ENCODE data around the gene SYCP2. TPM values are rescaled to one million over a fixed set of nuclear protein-coding genes. Genes with fewer than 3 reads are reported as not detected.
A peak's percentile ranks its signal among the peaks of the same experiment; 100 is the strongest.

The SYCP2 gene
- total and polyA plus RNA-seq, 9 donors = 0.48 to 1.9 (median 0.72) TPM

GRCh38 chr20:59828125-59829053 is 105.0 kb downstream of the SYCP2 start:
- WGBS, 3 donors = 88 to 90% (median 90%) methylated on average over 15 of the region's 15 CpGs
- TF ChIP-seq EP300 (IDR thresholded peaks at IDR 0.05) (no peak), CTCF (IDR thresholded peaks at IDR 0.05) (no peak), POLR2A (IDR thresholded peaks at IDR 0.05) (no peak)

GRCh38 chr20:59827138-59828056 is 106.0 kb downstream of the SYCP2 start:
- H3K9me3 ChIP-seq = no peaks in the 10 kb centered on the region
- H3K27ac ChIP-seq = no peak overlapping the region
- no peak overlapping the region for H3K4me3 ChIP-seq
- no peak for DNase-seq
- no peaks in the 10 kb centered on the region for H3K36me3 ChIP-seq
- peaks cover 3% of the 10 kb centered on the region for H3K4me1 ChIP-seq (ENCODE audit: insufficient read depth)
- TF ChIP-seq CTCF (IDR thresholded peaks at IDR 0.05) (no peak), EP300 (IDR thresholded peaks at IDR 0.05) (no peak), POLR2A (IDR thresholded peaks at IDR 0.05) (no peak)
- WGBS, 3 donors = 84 to 92% (median 89%) methylated on average over 16 of the region's 16 CpGs
- intact Hi-C loops (cut with DNase I) = no loop called here
- no peaks in the 10 kb centered on the region for H3K27me3 ChIP-seq

More at GRCh38 chr20:59828125-59829053, 105.0 kb downstream of the SYCP2 start:
- H3K27me3 ChIP-seq = no peaks in the 10 kb centered on the region
- intact Hi-C loops (cut with DNase I) = no loop called here
- H3K4me1 ChIP-seq (ENCODE audit: insufficient read depth) = peaks cover 3% of the 10 kb centered on the region
- H3K36me3 ChIP-seq = no peaks in the 10 kb centered on the region
- no peak overlapping the region for H3K4me3 ChIP-seq
- H3K27ac ChIP-seq = no peak overlapping the region
- DNase-seq = no peak
- no peaks in the 10 kb centered on the region for H3K9me3 ChIP-seq

GRCh38 chr20:59825944-59826759 is 107.3 kb downstream of the SYCP2 start:
- Histone ChIP-seq H3K27ac (no peak overlapping the region), H3K27me3 (no peaks in the 10 kb centered on the region), H3K4me3 (no peak overlapping the region), H3K4me1 (ENCODE audit: insufficient read depth) (peaks cover 3% of the 10 kb centered on the region), H3K36me3 (no peaks in the 10 kb centered on the region), H3K9me3 (no peaks in the 10 kb centered on the region)
- WGBS, 3 donors = 86 to 91% (median 88%) methylated on average over 11 of the region's 11 CpGs
- intact Hi-C loops (cut with DNase I) = no loop called here
- no peak for TF ChIP-seq POLR2A (IDR thresholded peaks at IDR 0.05)
- no peak for TF ChIP-seq CTCF (IDR thresholded peaks at IDR 0.05)
- no peak for TF ChIP-seq EP300 (IDR thresholded peaks at IDR 0.05)
- peak in 1 of 5 donors; percentile 15 for DNase-seq

- DNase-seq = no peak
- H3K9me3 ChIP-seq = no peaks in the 10 kb centered on the region
- no peaks in the 10 kb centered on the region for H3K27me3 ChIP-seq
- H3K4me1 ChIP-seq (ENCODE audit: insufficient read depth) = peaks cover 5% of the 10 kb centered on the region
- intact Hi-C loops (cut with DNase I) = no loop called here
- no peak for TF ChIP-seq CTCF (IDR thresholded peaks at IDR 0.05)
- no peak for TF ChIP-seq POLR2A (IDR thresholded peaks at IDR 0.05)
- TF ChIP-seq EP300 (IDR thresholded peaks at IDR 0.05) = no peak
- no peak overlapping the region for H3K27ac ChIP-seq
- H3K36me3 ChIP-seq = no peaks in the 10 kb centered on the region
- H3K4me3 ChIP-seq = no peak overlapping the region
- WGBS, 3 donors = 96 to 100% (median 98%) methylated on average over 4 of the region's 4 CpGs
Measured at GRCh38 chr20:59825563-59825920, 107.9 kb downstream of the SYCP2 start.

All from ovary (tissue), 9 donors.